Muscle of back (tissue), 11 donors: ENCODE measurements around the gene GBX1. TPM values are rescaled to one million over a fixed set of nuclear protein-coding genes. Genes with fewer than 3 reads are reported as not detected.

Experiments
- DNase-seq, 3 donors: peaks; one replicate each; pipeline versions ENCODE4 v3.0.0 to v3.0.0-alpha.2; 2013
- polyA plus RNA-seq, 10 donors: library from polyadenylated mRNA; unstranded; fragments of 120-200 nt; gene quantifications; one replicate each; pipeline ENCODE4 v1.2.1, GENCODE V29; 2013; ENCODE audit not compliant: insufficient read length in 10 of 10

The GBX1 gene
- polyA plus RNA-seq, 10 donors: 0.66 to 3.3 (median 1.3) TPM

DNA sequence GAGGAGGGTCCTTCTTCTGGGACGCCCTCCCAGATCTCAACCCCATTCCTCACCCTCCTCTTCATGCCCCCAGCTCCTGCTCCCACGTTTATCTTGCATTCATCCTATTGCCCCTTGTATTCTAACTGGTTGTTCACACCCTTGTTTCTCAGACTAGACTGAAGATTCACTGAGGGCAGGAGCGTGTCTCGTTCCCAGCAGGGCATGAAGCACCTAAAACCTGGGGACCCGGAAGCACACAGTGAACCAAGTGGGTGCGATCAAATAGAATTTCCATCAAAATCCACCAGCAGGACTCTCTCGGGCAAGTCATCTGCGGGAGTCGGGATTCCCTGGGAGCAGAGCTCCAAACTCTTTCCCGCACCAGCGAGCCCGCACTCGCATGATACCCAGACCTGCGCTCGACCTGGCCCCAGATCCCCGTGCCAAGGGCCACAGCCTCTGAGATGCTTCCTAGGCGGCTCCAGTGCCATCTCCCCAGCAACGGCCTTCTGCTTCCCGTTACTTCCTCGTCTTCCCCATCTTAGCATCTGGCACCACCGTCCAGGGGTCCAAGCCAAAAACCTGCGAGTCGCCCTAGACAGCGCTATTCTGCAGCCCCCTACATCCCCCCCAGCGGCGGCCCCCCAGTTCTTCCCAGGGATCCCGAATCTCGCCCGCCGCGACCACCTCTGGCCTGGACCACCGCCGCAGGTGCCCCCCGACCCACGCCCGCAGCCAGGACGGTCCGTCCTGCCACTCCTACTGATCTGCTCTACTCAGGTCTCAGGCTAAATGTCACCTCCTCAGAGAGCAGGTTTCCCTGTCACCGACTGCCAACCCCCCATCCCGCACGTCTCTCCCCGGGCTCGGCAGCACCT, 6.1 kb upstream of the GBX1 start:
- DNase-seq: no peak

DNA sequence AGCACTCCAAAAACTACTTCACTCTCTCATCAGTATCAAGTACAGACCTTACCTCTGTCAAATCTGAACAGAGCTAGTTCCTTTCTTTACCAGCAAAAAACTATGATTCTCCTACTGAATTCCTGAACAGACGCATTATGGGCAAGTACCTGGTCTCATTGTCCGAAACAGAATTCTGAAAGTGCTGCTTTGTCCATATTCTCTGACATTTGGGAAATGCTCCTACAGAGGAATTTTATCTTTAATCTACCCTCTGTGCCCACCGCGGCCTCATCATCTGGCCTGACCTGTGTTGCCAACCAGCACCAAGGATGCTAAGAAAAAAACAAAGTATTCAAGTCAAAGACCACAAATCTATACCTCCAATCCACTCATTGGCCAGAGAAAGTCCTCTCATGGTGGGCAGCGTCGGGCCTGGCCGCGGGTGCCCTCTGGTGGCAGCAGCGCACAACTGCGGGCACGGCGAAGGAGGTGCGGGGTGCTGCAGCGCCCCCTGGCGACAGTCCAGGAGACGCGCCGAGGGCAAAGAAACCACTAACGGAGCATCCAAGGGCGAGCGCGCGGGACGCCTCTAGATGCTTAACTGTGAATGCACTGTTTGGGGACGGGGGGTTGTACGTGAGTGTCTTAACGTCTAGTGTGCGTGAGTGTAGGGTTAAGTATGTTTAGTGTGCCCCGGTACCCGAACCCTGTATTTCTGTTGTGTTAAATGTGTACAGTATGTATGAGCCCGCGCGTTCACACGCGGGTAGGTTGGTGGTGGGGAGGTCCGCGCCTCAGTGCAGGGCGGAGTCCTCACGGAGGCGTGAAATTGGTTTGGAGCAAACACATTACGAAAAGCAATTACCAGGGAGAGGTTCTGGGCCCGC, 5.0 kb upstream of the GBX1 start:
- DNase-seq: peak; percentile 61 to 87 (median 84)

- no peak for DNase-seq
Observed at GRCh38 chr7:151168787-151169162, 1.3 kb upstream of the GBX1 start.

- peak in 2 of 3 donors; percentile 22 to 64 for DNase-seq
Observed at GRCh38 chr7:151168003-151168786, 701 bp upstream of the GBX1 start.

DNA sequence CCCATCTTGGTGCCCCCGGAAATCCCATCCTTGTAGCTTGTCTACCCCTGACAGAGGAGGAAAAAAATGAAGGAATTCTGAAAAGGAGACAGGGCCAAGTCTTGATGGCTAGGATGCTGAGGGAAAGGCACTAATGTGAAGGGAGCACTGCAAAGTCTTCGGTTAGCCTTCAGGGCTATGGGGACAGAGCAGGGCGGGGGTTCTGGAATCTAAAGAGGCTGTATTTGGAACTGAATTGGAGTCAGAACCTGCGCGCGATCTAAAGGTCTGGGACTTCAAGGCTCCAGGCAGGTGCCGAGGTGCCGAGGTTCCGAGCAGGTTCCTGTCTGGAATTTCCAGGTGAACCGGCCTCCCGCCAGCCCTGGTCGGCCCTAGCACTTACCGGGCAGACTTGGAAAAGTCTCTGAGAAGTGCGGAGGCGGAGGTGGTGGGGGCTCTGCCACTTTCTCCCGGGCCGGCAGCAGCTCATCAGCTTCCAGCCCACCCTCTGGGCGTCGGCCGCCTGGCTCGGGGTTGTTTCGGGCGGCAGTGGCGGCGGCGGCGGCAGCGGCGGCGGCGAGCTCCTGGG, 781 bp downstream of the GBX1 start:
- DNase-seq: no peak

DNA sequence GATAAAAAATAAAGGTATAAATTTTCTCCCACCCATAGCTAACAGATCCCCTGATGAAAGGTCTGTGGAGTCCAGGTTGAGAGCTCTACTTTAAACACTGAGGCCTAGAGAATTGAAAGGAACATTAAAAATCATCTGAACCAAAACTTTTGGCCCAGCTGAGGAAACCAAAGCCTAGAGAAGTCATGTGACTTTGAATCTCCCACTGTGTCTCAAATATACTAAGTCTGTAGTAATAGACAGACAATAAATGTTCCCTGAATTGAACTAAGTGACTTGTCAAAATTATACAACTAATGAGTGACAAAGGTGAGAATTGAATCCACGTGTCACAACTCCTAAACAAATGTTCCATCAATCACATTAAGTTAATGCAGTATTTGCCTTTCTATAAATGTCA, 5.7 kb downstream of the GBX1 start:
- DNase-seq: no peak

- DNase-seq: no peak
Observed at GRCh38 chr7:151157645-151158329, 9.7 kb downstream of the GBX1 start.

- DNase-seq: no peak
Observed at GRCh38 chr7:151152643-151153513, 14.6 kb downstream of the GBX1 start.

DNA sequence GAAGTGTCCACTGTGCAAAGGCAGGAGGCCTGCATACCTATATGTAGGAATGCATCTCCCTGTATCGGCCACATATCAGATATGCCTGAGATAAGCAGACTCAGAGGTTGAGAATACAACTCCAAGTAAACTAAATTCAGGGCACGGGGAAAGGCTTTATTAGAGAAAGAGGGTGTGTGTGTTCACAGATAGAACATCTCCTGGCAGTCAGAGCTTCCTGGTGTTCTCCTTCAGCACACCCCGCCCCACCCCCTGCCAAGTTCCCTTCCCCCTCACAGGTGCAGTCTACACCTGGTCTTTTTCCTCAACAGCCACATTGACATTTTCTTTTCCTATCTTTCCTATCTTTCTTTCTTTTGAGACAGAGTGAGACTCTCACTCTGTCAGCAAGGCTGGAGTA, 17.1 kb downstream of the GBX1 start:
- DNase-seq: no peak

DNA sequence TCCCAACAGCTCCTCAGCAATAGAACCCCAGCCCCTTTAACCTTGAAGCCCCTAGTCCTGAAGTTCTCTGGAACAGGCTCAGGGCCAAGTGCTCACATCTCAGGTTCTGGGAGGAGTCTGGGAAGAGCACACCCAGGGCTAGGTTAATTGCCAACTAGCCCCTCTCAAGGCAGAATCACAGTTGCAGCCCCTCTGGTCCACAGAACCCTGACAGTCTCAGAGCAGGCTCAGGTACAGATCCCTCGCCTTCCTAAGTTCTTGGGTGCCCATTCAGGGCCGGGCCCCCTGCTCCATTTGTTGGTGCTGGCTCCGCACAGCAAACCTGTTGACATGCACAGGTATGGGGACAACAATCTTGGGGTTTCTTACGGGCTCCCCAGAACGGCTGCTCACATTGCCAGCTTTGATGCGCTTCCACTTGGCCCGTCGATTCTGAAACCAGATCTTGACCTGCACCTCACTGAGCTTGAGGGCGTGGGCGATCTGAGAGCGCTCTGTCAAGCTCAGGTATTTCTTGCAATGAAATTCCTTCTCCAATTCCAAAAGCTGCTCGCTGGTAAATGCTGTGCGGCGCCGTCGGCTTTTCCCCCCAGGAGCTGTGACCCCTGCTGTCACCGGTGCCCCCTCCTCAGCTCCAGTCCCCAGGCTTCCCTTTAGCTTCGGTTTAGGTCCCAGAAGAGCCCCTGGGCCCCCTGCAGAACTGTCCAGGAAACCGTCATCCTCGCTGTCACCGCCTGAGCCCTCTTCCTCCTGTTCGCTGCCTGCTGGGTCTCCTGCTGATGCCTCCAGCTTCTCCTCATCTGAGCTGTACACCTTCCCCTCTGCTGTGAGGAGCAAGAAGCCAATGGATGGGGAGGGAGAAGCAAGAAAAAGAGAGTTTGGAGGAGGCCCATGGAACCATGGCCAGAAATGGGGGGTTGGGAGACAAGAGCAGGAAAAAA, 18.9 kb downstream of the GBX1 start:
- no peak for DNase-seq

GRCh38 chr7:151146761-151147160, 20.7 kb downstream of the GBX1 start:
- DNase-seq: no peak

- no peak for DNase-seq
Observed at GRCh38 chr7:151144387-151144786, 23.1 kb downstream of the GBX1 start.

DNA sequence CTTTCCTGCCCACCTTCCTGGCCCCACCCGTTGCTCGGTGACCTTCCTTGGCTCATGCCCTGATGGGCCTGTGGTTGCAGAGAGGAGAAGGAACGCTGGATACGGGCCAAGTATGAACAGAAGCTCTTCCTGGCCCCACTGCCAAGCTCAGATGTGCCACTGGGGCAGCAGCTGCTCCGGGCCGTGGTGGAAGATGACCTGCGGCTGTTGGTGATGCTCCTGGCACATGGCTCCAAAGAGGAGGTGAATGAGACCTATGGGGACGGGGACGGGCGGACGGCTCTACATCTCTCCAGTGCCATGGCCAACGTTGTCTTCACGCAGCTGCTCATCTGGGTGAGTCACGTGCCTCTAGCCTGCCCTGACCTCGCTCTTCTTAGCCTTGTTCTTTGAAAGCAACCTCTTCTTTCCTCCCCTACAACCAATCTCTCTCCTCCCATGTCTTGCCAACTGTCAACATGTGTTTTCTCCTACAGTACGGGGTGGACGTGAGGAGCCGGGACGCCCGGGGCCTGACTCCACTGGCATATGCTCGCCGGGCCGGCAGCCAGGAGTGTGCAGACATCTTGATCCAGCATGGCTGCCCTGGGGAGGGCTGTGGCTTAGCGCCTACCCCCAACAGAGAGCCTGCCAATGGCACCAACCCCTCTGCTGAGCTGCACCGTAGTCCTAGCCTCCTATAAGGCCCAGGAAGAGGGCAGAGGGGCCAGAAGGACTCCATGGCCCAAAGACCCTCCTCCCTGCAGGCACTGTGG, 24.1 kb downstream of the GBX1 start:
- peak; percentile 34 to 53 (median 42) for DNase-seq

DNA sequence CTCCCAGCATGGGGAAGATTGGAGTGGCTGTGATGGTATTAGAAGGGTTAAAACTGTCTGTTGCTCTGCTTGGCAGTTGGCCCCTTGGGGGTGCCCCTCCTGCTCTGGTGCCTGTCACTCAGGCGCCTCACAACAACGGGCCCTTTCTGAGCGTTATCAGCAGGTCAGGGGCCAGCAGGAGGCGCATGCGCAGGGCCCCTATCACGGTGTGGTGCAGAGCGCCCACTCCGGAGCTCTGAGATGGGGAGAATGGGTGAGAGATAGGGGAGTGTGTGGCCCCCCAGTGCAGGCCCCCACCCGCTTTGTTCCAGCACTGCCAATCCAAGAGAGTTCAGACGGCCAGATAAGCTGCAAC, 24.8 kb downstream of the GBX1 start:
- DNase-seq: no peak

- no peak for DNase-seq
Observed at GRCh38 chr7:151141855-151142685, 25.4 kb downstream of the GBX1 start.

GRCh38 chr7:151141311-151141854, 26.1 kb downstream of the GBX1 start:
- DNase-seq: no peak

DNA sequence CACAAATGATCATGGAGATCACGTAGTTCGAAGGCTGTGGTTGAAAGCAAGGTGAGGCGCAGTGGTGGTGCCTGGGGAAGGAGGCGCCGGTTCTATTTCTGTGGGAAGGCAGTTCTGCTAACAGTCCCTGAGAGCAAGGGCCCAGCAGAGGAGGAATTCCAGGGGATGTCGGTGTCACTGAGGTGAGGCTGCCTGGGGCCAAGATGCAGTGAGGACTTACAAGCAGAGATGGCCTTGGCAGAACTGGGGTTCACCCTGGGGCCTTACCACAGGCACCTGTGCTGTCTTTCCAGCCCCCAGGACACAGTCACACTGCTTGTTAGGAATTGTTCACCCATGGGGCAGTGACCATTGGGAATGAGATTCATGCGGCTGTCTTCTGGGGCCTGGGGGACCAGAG, 26.7 kb downstream of the GBX1 start:
- no peak for DNase-seq
